Measurements from ENCODE around the gene ATG3.
"Not testable (repeated sequence)": the region's sequence is repeated elsewhere in the genome, so short reads cannot be mapped to it uniquely, and the experiment has no call there.

ATG3 gene

DNA sequence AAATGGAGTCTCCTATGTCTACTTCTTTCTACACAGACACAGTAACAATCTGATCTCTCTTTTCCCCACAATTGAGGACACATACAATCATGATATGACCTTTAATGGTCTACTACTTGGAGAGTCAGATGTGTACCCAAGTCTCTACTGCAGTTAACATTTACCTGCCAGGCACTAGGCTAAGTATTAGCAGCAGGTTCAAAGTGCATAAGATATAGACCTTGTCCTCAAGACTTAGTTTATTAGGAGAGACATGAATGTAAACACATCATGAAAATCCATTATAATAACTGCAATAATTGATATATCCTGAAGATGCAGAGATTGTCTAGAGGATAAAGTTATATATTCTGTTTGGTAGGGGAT, 3.2 kb upstream of the ATG3 start:
- TF ChIP-seq, protein P1, sequence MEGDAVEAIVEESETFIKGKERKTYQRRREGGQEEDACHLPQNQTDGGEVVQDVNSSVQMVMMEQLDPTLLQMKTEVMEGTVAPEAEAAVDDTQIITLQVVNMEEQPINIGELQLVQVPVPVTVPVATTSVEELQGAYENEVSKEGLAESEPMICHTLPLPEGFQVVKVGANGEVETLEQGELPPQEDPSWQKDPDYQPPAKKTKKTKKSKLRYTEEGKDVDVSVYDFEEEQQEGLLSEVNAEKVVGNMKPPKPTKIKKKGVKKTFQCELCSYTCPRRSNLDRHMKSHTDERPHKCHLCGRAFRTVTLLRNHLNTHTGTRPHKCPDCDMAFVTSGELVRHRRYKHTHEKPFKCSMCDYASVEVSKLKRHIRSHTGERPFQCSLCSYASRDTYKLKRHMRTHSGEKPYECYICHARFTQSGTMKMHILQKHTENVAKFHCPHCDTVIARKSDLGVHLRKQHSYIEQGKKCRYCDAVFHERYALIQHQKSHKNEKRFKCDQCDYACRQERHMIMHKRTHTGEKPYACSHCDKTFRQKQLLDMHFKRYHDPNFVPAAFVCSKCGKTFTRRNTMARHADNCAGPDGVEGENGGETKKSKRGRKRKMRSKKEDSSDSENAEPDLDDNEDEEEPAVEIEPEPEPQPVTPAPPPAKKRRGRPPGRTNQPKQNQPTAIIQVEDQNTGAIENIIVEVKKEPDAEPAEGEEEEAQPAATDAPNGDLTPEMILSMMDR (IDR thresholded peaks at IDR 0.05; ENCODE audit: low read depth, low read length): no peak
- in situ Hi-C loops (cut with HindIII; ENCODE audit: low sequenced_read_pairs): no loop called here
- DNase-seq (ENCODE audit: low read depth, low spot score): no peak
- H3K4me3 ChIP-seq (ENCODE audit: low read depth, low read length): no peak overlapping the region

DNA sequence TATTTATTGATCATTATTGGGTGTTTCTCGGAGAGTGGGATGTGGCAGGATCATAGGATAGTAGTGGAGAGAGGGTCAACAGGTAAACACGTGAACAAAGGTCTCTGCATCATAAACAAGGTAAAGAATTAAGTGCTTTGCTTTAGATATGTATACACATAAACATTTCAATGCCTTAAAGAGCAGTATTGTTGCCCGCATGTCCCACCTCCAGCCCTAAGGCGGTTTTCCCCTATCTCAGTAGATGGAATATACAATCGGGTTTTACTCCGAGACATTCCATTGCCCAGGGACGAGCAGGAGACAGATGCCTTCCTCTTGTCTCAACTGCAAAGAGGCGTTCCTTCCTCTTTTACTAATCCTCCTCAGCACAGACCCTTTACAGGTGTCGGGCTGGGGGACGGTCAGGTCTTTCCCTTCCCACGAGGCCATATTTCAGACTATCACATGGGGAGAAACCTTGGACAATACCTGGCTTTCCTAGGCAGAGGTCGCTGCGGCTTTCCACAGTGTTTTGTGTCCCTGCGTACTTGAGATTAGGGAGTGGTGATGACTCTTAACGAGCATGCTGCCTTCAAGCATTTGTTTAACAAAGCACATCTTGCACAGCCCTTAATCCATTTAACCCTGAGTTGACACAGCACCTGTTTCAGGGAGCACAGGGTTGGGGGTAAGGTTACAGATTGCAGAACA, 2.6 kb upstream of the ATG3 start:
- in situ Hi-C loops (cut with HindIII; ENCODE audit: low sequenced_read_pairs): not testable (repeated sequence)

DNA sequence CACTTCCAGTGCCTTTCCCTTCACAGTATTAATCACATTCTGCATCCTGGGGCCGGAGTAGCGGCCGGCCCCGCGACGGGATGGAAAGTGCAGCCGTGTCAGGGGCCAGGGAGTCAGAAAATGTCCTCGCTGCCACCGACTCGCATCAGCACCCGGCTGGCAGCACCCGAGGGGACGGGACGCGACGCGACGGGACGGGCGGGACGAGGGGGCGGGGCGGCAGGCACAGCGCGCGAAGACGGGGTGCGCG, 353 bp downstream of the ATG3 start:
- TF ChIP-seq, protein P1 (IDR thresholded peaks at IDR 0.05; ENCODE audit: low read depth, low read length): no peak
- H3K4me3 ChIP-seq (ENCODE audit: low read depth, low read length): peak overlapping the region; percentile 68
- no peak for DNase-seq (ENCODE audit: low read depth, low spot score)
- in situ Hi-C loops (cut with HindIII; ENCODE audit: low sequenced_read_pairs): no loop called here

More for the DNA sequence above, 2.6 kb upstream of the ATG3 start:
- not testable (repeated sequence) for H3K4me3 ChIP-seq (ENCODE audit: low read depth, low read length); DNase-seq (ENCODE audit: low read depth, low spot score)

DNA sequence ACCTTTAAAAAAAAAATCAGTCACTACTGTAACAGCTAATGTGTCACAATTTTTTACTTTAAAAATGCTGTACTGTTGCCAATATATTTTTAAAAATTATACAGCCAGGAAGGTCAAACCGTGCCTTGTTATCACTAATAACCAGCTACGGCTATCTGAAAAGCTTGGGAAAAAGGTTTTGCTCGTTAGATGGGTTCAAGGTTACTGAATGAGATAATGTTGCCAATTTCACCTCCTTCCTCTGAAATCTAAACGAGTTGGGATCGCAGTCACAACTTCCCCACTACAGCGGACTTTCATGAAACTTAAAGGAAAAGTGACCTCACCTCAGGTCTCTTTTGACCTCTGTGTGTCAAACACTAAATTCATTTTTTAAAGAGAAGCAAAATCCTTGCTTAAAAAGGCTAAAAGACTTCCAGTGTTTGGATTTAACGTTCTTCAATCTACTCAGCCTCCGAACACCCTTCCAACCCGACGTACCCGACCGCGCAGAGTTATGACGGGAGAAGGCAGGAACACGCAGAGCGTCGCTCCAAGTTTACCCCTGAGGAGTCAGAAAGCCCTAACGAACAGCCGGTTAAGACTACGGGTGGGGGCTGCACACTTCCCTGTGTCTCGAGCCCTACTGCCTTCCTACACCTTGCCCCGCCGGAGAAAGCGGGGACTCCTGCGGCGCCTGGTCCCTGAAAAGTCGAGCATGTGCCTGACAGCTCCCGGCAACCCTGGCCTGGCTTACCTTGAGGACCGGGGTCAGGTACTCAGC, 860 bp downstream of the ATG3 start:
- in situ Hi-C loops (cut with HindIII; ENCODE audit: low sequenced_read_pairs): no loop called here
- TF ChIP-seq, protein P1 (IDR thresholded peaks at IDR 0.05; ENCODE audit: low read depth, low read length): no peak
- DNase-seq (ENCODE audit: low read depth, low spot score): peak; percentile 86
- peak overlapping the region; percentile 68 for H3K4me3 ChIP-seq (ENCODE audit: low read depth, low read length)

DNA sequence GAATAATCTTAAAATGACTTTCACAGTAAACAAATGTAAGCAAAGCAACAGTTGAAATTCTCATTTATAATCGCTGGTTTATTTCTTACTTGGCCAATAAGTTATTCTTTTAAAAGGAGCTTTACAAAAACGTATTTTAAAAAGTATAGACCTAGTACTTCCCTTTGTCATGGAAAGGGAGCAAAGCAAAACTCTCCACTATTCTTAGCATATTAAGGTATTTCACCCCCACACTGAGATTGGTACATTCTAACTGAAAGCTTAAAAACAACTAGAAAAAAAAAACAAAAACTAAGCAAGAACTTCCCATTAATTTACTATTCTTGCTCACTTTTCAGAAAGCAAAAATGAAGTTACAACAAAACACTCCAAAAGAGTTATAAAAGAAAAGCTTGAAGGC, 1.5 kb downstream of the ATG3 start:
- in situ Hi-C loops (cut with HindIII; ENCODE audit: low sequenced_read_pairs): no loop called here
- TF ChIP-seq, protein P1 (IDR thresholded peaks at IDR 0.05; ENCODE audit: low read depth, low read length): no peak
- H3K4me3 ChIP-seq (ENCODE audit: low read depth, low read length): peak overlapping the region; percentile 68
- DNase-seq (ENCODE audit: low read depth, low spot score): no peak

DNA sequence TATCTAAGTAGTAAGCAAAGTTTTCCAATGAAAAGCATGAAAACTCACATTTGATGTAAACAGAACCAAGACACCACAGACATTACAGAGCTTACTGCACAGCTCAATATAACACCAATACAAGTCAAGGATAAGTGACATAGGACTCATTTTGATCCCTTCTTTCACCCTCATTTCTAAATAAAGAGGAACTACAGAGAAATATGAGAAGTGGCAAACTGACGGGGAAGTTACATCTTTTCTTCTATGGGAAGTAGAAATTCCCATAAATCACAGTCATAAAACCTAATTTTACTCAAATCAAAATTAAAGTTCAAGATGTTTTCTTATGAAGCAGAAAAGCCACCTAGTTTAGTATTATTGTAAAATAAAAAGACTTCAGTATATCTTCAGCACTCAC, 3.8 kb downstream of the ATG3 start:
- in situ Hi-C loops (cut with HindIII; ENCODE audit: low sequenced_read_pairs): no loop called here

More for the DNA sequence above, 3.8 kb downstream of the ATG3 start:
- TF ChIP-seq, protein P1 (IDR thresholded peaks at IDR 0.05; ENCODE audit: low read depth, low read length): no peak
- no peak overlapping the region for H3K4me3 ChIP-seq (ENCODE audit: low read depth, low read length)
- no peak for DNase-seq (ENCODE audit: low read depth, low spot score)
